KOPT-K1 (cell line): ENCODE measurements around the gene MASP2.
"Not testable (repeated sequence)": the region's sequence is repeated elsewhere in the genome, so short reads cannot be mapped to it uniquely, and the experiment has no call there.

Experiments used
- H3K27ac ChIP-seq: fragments of 200-600 bp; sonication (generic); 2 replicates; pipeline ENCODE4 v1.5.1; 2016; ENCODE audit warnings: antibody characterized with exemption, mild to moderate bottlenecking, low read depth, low read length; ENCODE audit not compliant: poor library complexity, severe bottlenecking
- H3K36me3 ChIP-seq: fragments of 200-600 bp; sonication (generic); 2 replicates; pipeline ENCODE4 v1.5.1; 2017; ENCODE audit warnings: antibody characterized with exemption, mild to moderate bottlenecking, low read length, moderate library complexity; ENCODE audit not compliant: insufficient read depth
- H3K9me3 ChIP-seq: fragments of 200-600 bp; sonication (generic); 2 replicates; pipeline ENCODE4 v1.5.1; 2017; ENCODE audit warnings: antibody characterized with exemption, low read length, mild to moderate bottlenecking; ENCODE audit not compliant: insufficient read depth, poor library complexity, severe bottlenecking

The MASP2 gene

DNA sequence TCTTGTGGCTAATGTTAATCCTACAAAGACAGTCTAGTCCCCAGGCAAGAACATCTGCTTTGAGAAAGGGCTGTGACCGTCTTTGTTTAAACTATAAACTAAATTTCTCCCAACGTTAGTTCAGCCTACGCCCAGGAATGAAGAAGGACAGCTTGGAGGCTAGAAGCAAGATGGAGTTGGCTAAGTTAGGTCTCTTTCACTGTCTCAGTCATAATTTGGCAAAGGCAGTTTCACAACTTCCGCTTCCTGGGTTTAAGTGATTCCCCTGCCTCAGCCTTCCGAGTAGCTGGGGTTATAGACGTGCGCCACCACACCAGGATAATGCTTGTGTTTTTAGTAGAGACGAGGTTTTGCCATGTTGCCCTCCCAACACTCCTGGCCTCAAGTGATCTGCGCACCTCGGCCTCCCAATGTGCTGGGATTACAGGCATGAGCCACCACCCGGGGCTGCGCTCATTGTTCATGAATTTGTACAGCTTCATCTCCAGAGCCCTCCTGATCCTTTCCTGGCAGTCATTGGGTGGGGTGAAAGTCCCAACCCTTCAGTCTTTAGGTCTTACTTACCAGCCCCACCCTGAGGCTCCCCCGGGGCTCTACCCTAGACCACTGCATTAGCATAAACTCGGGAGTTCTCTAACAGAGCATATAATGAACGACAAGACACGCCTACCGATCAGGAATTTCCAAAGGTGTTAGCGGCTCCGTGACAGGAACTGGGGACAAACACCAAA lies 4.9 kb upstream of the MASP2 start:
- Histone ChIP-seq H3K27ac (no peak overlapping the region), H3K36me3 (peaks cover 37% of the 10 kb centered on the region), H3K9me3 (no peaks in the 10 kb centered on the region)

DNA sequence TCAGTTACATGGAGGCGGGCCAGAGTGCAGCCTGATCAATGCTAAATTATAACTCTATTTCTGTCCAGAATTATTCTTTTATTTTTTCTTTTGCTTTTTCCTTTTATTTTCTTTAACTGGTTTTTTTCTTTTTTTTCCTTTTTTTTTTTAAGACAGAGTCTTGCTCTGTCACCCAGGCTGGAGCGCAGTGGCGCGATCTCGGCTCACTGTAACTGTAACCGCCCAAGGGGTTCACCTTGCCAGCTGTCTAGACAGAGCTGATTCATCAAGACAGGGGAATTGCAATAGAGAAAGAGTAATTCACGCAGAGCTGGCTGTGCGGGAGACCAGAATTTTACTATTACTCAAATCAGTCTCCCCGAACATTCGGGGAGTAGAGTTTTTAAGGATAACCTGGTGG lies 4.1 kb upstream of the MASP2 start:
- H3K36me3 ChIP-seq: peaks cover 29% of the 10 kb centered on the region
- not testable (repeated sequence) for H3K9me3 ChIP-seq, H3K27ac ChIP-seq

DNA sequence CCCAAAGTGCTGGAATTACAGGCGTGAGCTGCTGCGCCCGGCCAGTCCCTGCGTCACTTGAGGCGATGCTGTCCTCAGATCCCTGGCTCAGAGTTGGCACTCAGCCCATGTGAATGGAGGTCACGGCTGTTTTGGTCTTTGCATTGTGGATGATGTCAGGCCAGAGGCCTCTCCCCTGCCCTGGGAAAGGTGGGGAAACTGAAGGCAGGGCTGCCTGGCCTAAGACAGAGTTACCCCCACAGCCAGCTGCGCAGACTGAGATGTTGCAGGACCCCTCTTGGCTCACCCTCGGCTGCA lies 821 bp downstream of the MASP2 start:
- Histone ChIP-seq H3K27ac (no peak overlapping the region), H3K36me3 (no peaks in the 10 kb centered on the region), H3K9me3 (no peaks in the 10 kb centered on the region)

DNA sequence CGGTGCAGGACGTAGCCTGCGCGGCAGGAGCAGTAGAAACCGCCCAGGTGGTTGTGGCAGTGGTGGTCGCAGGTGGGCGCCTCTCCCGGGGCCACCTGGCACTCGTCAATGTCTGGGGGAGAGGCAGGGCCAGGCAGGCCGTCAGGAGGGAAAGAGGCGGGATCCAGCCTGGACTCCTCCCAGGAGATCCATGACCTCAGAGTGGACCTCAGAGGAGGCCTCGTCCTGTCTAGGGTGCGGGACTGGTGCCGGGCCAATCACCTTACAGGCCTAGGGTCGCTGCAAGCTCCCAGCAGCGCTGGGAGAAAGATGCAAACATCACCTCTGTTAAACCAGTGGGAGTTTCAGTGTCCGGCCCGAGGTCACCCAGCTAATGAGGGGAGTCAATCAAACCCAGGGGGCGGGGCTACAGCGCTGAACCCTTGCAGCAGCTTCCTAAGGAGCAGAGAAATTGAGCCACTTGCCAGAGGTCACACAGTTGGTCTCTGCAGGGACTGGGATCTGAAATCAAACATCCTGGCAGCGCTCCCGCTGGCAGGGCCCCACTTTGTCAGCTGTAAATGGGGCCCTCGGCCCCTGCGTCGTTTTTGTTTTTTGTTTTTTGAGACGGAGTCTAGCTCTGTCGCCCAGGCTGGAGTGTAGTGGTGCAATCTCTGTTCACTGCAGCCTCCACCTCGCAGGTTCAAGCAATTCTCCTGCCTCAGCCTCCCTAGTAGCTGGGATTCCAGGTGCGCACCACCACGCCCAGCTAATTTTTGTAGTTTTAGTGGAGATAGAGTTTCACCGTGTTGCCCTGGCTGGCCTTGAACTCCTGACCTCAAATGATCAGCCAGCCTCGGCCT lies 1.4 kb downstream of the MASP2 start:
- no peaks in the 10 kb centered on the region for H3K36me3 ChIP-seq
- H3K27ac ChIP-seq: no peak overlapping the region
- no peaks in the 10 kb centered on the region for H3K9me3 ChIP-seq

DNA sequence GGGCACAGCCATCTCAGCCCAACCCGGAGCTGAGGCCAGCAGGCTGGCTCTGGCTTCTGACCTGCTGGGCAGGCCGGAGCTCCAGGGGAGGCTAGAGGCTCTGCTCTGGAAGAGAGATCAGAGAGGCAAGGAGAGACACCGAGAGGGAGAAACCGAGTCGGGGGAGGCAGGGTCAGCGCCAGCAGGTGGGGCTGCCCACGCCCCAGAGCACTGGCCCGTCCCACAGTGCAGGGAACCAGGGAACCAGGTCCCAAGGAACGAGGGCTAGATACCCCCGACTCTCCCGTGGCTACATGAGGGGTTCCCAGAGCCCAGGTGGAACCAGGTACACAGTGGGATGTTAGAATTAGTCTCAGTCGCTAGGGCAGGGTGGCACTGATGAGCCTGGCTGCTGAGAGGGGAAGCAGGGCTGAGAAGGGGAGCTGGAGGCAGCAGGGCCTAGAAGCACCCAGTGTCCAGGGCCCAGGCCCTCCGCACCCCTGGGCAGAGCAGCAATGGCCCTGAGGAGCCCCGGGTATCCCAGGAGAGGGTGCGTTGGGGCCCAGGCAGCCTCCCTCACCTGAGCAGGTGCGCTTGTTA lies 2.1 kb downstream of the MASP2 start:
- Histone ChIP-seq H3K27ac (no peak overlapping the region), H3K9me3 (no peaks in the 10 kb centered on the region), H3K36me3 (no peaks in the 10 kb centered on the region)

DNA sequence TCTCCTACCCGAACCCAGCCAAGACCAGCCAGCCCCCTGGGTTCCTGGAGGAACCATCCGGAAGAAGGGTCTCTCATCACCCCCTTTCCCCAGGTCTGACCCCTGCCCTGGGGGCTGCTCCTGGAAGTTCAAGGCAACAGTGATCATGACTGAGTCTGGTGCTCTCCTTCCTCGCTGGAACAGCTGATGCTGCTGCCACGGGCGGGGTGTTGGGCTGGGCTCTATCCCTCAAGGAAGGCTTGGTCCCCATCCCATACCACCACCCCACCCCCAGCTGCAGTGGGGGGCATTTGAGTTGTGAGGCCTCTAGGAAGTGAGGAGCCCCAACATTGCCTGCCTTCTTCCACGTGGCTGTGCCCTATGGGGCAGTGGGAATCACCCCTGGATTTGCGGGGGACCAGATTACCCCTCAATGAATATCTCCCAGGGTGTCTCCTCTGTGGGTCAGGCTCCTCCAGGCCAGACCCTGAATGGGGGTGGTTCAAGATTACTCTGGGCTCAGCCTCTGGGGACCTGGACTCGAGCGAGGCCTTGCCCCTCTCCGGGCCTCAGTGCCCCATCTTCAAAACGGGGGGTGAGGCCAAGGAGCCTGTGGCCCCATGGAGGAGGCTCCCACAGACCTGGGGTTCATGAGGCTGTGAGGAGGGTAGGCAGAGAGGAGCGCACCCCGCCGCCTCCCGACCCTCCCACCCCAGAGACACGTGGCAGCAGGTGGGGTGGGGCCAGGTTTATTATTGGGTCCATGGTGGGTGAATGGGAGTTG lies 2.8 kb downstream of the MASP2 start:
- Histone ChIP-seq H3K9me3 (no peaks in the 10 kb centered on the region), H3K36me3 (no peaks in the 10 kb centered on the region), H3K27ac (no peak overlapping the region)

DNA sequence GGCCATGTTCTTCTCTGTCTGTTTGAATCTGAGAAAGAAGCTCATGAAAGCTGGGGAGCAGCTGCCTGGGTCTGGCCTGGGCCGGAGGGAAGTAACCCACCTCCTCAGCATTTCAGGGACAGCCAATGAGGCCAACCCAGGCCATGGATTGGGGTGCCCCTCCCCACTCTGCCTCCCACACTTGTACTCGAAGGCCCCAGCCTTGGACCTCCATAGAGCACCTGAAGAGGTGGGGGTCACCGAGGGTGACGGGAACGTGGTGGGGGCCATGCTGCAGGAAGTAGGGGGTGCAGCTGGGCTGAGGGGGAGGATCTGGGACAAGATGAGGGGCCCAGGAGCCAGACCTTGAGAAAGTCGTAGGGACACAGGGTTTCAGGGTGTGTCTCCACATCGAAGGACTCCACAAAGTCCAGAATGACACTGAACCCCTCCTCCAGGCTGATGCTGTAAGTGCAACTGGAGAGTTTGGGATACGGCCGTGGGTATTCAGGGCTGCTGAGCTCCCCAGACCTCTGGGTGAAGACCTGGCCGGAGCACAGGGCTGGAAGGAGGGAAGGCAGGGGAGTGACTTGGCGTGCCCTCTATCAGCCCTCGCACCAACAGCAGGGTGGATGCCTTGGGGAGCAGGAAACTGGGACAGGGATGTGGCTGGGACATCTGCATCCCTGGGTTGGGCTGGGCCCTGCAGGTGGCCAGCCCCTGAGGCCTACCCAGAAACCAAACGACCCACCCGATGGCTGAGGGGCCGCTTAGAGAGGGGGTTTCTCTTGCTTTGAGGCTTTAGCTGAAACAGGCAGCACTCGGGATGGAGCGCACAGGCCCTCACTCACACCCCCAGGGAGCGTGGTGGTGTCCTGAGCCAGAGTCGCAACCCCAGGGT lies 3.8 kb downstream of the MASP2 start:
- H3K36me3 ChIP-seq: no peaks in the 10 kb centered on the region
- H3K9me3 ChIP-seq: no peaks in the 10 kb centered on the region
- H3K27ac ChIP-seq: no peak overlapping the region

DNA sequence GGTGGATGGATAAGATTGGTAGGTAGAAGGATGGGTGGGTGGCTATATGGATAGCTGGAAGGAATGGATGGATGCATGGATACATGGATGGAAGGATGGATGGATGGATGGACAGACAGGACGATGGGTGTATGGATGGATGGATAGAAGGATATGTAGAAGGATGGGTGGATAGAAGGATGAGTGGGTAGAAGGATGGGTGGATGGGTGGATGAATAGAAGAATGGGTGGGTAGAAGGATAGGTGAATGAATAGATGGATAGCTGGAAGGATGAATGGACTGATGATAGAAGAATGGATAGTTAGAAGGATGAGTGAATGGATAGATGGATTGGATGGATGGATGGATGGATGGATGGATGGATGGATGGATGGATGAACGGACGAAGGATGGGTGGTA lies 5.0 kb downstream of the MASP2 start:
- H3K9me3 ChIP-seq: no peaks in the 10 kb centered on the region
- H3K27ac ChIP-seq: no peak overlapping the region
- H3K36me3 ChIP-seq: no peaks in the 10 kb centered on the region

DNA sequence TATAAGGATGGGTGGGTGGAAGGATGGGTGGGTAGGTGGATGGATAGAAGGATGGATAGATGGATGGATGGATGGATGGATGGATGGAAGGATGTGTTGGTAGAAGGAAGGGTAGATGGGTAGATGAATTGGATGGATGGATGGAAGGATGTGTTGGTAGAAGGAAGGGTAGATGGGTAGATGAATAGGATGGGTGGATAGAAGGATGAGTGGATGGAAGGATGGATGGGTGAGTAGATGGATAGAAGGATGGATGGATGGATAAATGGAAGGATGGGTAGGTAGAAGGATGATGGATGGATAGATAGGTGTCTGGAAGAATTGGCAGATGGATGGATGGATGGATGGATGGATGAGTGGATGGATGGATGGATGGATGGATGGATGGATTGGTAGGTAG lies 6.0 kb downstream of the MASP2 start:
- H3K36me3 ChIP-seq: no peaks in the 10 kb centered on the region
- no peak overlapping the region for H3K27ac ChIP-seq
- no peaks in the 10 kb centered on the region for H3K9me3 ChIP-seq

DNA sequence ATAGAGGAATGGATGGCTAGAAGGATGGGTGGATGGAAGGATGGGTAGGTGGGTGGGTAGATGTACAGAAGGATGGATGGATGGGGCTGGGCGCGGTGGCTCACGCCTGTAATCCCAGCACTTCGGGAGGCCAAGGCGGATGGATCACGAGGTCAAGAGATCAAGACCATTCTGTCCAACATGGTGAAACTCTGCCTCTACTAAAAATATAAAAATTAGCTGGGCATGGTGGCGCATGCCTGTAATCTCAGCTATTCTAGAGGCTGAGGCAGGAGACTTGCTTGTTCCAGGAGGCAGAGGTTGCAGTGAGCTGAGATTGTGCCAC lies 7.0 kb downstream of the MASP2 start:
- H3K36me3 ChIP-seq, H3K9me3 ChIP-seq: not testable (repeated sequence)

DNA sequence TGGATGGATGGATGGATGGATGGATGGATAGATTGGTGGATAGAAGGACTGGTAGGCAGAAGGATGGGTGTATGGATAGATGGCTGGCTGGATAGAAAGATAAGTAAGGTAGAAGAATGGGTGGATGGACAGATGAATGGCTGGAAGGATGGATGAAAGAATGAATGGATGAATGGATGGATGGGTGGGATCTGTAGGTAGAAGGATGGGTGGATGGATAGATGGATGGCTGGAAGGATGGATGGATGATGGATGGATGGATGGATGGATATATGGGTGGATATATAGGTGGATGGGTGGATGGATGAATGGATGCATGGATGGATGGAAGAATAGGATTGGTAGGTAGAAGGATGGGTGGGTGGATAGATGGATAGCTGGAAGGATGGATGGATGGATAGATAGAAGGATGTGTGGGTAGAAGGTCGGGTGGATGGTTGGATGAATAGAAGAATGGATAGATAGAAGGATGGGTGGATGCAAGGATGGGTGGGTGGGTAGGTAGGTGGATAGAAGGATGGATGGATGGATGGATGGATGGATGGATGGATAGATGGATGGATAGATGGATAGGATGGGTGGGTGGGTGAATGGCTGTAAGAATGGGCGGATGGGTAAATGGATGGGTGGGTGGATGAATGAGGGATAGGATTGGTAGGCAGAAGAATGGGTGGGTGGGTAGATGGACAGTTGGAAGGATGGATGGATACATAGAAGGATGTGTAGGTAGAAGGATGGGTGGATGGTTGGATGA lies 7.5 kb downstream of the MASP2 start:
- H3K27ac ChIP-seq: no peak overlapping the region
- H3K9me3 ChIP-seq: no peaks in the 10 kb centered on the region
- H3K36me3 ChIP-seq: no peaks in the 10 kb centered on the region

More for the DNA sequence above, 7.0 kb downstream of the MASP2 start:
- H3K27ac ChIP-seq: not testable (repeated sequence)

DNA sequence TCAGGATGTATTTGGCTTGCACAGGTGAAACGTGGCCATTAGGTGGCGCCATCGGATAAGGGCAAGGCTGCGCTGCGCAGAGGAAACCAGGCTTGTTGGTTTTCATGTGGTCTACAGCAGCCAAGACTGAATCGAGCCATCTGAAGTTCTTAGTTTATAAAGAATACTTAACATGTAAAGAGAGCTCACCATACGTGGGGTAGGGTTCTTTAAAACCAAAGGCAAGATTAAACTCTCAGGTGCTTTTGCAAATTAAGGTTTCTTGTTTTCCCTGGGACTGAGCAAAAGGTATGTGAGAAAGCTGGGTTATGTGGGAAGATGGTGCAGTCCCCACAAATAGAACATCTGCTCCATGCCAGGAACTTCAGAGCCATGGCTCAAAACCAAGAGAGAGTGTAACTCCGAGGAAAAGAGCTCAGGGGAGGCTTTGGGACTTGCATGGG lies 9.3 kb downstream of the MASP2 start:
- H3K9me3 ChIP-seq: no peaks in the 10 kb centered on the region
- no peaks in the 10 kb centered on the region for H3K36me3 ChIP-seq
- H3K27ac ChIP-seq: no peak overlapping the region

DNA sequence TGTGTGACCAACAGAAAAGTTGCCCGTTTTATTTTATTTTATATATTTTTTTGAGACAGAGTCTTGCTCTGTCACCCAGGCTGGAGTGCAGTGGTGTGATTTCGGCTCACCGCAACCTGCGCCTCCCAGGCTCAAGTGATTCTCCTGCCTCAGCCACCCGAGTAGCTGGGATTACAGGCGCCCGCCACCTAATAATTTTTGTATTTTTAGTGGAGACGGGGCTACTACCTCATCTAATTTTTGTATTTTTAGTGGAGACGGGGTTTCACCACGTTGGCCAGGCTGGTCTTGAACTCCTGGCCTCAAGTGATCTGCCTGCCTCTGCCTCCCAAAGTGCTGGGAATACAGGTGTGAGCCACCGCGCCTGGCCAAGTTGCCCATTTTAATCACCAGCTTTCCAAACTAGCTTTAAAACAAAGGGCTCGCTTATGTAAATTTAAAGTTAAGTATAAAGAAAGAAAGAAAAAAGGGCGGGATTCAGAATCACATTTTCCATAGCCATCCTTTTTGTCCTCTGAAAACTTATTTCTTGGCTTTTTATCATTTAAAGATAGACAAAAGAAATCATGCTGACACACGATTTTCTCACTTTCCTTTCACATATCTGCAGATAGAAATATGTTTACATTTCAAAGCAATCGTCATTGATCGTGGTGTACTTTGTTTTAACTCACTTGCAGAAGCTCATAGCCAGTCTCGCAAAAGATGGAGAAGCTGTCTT lies 9.9 kb downstream of the MASP2 start:
- H3K36me3 ChIP-seq, H3K27ac ChIP-seq, H3K9me3 ChIP-seq: not testable (repeated sequence)
